Transverse colon (tissue), 3 donors: ENCODE results near the gene RESF1.

ENCODE experiments used
- EP300 ChIP-seq: sonication (generic); formaldehyde crosslinking; IDR thresholded peaks from one replicate; pipeline ENCODE4 v1.6.1; 2017; ENCODE audit warnings: antibody characterized with exemption, low read depth
- POLR2A ChIP-seq: fragments of 450-650 bp; IDR thresholded peaks from one replicate; pipeline ENCODE4 v1.6.1; 2016; ENCODE audit warnings: antibody characterized with exemption, mild to moderate bottlenecking, moderate library complexity
- TF ChIP-seq, protein P1 (sequence below), 5 experiments: fragments of 200-600 bp in 3 of 5; fragments of 450-650 bp in 2 of 5; sonication (generic) in 3 of 5; IDR thresholded peaks; 1 replicate in 2 of 5; 2 replicates in 3 of 5; pipeline ENCODE4 v1.5.1; 2016 to 2017; ENCODE audit warnings: antibody characterized with exemption in 5 of 5, inconsistent platforms in 3 of 5, mild to moderate bottlenecking in 2 of 5, moderate library complexity in 1 of 5

- TF ChIP-seq, protein P1, sequence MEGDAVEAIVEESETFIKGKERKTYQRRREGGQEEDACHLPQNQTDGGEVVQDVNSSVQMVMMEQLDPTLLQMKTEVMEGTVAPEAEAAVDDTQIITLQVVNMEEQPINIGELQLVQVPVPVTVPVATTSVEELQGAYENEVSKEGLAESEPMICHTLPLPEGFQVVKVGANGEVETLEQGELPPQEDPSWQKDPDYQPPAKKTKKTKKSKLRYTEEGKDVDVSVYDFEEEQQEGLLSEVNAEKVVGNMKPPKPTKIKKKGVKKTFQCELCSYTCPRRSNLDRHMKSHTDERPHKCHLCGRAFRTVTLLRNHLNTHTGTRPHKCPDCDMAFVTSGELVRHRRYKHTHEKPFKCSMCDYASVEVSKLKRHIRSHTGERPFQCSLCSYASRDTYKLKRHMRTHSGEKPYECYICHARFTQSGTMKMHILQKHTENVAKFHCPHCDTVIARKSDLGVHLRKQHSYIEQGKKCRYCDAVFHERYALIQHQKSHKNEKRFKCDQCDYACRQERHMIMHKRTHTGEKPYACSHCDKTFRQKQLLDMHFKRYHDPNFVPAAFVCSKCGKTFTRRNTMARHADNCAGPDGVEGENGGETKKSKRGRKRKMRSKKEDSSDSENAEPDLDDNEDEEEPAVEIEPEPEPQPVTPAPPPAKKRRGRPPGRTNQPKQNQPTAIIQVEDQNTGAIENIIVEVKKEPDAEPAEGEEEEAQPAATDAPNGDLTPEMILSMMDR (IDR thresholded peaks at IDR 0.05): no peak
- TF ChIP-seq POLR2A: no peak
- TF ChIP-seq EP300: no peak
Measured at GRCh38 chr12:32003654-32004053, 44.4 kb downstream of the RESF1 start.
